PFSK-1 (cell line): ENCODE measurements around the gene ATG4B. TPM values are rescaled to one million over a fixed set of nuclear protein-coding genes. Genes with fewer than 3 reads are reported as not detected.

Experiments used
- FOXP2 ChIP-seq: optimal IDR thresholded peaks from 2 replicates; pipeline ENCODE3; 2011; ENCODE audit warnings: borderline replicate concordance, control low read depth, inconsistent platforms; ENCODE audit not compliant: insufficient read depth; ENCODE audit errors: extremely low read length, extremely low read depth
- POLR2AphosphoS5 ChIP-seq: IDR thresholded peaks from 2 replicates; pipeline ENCODE4 v1.6.1; 2012; ENCODE audit warnings: low read depth, mild to moderate bottlenecking, control low read depth, low read length, moderate library complexity
- SIN3A ChIP-seq: IDR thresholded peaks from 2 replicates; pipeline ENCODE4 v1.6.1; 2012; ENCODE audit warnings: mild to moderate bottlenecking, low read length, moderate library complexity, borderline replicate concordance; ENCODE audit not compliant: insufficient read depth
- TAF1 ChIP-seq: IDR thresholded peaks from 2 replicates; pipeline ENCODE4 v1.6.1; 2012; ENCODE audit warnings: low read length, control low read depth, borderline replicate concordance; ENCODE audit not compliant: insufficient read depth
- polyA plus RNA-seq: library from polyadenylated mRNA; unstranded; fragments of >200 nt; gene quantifications from one replicate; pipeline ENCODE4 v1.2.1, GENCODE V29; 2012; ENCODE audit warnings: low read depth, missing spikeins; ENCODE audit not compliant: insufficient read length
- TF ChIP-seq, protein P1 (sequence below), 2 experiments: IDR thresholded peaks; 2 replicates each; pipeline versions ENCODE4 v1.6.1 to v1.8.0; 2011 to 2012; ENCODE audit warnings: low read depth in 2 of 2, low read length in 2 of 2, control low read depth in 1 of 2, inconsistent platforms in 1 of 2, mild to moderate bottlenecking in 1 of 2, moderate library complexity in 1 of 2; ENCODE audit not compliant: insufficient read depth in 1 of 2

Gene ATG4B
- polyA plus RNA-seq = 103 TPM

- TF ChIP-seq, protein P1, sequence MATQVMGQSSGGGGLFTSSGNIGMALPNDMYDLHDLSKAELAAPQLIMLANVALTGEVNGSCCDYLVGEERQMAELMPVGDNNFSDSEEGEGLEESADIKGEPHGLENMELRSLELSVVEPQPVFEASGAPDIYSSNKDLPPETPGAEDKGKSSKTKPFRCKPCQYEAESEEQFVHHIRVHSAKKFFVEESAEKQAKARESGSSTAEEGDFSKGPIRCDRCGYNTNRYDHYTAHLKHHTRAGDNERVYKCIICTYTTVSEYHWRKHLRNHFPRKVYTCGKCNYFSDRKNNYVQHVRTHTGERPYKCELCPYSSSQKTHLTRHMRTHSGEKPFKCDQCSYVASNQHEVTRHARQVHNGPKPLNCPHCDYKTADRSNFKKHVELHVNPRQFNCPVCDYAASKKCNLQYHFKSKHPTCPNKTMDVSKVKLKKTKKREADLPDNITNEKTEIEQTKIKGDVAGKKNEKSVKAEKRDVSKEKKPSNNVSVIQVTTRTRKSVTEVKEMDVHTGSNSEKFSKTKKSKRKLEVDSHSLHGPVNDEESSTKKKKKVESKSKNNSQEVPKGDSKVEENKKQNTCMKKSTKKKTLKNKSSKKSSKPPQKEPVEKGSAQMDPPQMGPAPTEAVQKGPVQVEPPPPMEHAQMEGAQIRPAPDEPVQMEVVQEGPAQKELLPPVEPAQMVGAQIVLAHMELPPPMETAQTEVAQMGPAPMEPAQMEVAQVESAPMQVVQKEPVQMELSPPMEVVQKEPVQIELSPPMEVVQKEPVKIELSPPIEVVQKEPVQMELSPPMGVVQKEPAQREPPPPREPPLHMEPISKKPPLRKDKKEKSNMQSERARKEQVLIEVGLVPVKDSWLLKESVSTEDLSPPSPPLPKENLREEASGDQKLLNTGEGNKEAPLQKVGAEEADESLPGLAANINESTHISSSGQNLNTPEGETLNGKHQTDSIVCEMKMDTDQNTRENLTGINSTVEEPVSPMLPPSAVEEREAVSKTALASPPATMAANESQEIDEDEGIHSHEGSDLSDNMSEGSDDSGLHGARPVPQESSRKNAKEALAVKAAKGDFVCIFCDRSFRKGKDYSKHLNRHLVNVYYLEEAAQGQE (IDR thresholded peaks at IDR 0.05; ENCODE audit: insufficient read depth in 1 of 2, low read depth in 2 of 2, low read length in 2 of 2) = 0 out of 4 replicates have a peak, but pooled peaks of 1 of the 2 experiments have one; percentile 46
- TF ChIP-seq POLR2AphosphoS5 (peak; percentile 77), SIN3A (peak; percentile 30; the same call in 1 of the 2 replicates), TAF1 (peak; percentile 63; the same call in 1 of the 2 replicates), FOXP2 (no peak)
Observed at GRCh38 chr2:241637018-241637794, at the start of gene ATG4B, which contains the start of gene THAP4. Gene ATG4B (plus strand): TSS chr2:241637693. CDS start chr2:241637715, 22 bp downstream. Gene THAP4 (minus strand): TSS chr2:241637158. CDS start chr2:241637017, 141 bp downstream.

DNA sequence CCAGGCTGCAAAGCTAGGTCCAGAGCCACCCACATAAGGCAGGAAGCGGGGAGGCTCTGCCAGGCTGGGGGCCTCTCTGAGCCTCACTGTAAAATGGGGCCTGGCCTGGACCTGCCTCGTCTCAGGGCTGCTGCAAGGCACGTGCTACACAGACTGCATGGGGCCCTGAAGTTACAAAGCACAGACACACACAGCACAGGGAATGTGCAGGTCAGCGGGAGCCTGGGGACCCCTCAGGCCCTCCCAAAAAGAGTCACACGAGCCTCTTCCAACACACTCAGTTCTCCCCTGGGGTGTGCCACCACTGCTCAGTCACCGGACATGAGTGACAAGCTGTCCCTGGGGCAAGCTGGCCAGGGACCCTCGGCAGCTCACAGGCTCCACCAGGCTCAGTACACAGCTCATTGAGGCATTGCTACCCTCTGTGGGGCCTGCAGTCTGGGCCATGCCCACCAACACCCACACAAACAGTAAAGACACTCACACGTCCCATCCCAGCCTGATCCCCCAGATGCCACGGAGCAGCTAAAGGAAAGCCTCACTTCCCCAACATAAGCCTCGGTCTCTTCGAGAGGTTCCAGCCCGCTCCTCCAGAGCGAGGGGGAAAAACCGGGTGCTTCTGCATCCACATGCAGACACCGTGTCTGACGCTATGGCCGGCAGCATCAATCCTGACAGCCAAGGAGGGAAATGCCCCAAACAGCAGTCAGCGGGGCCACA is 45.2 kb upstream of the ATG4B start:
- TF ChIP-seq FOXP2 (no peak), TAF1 (no peak), SIN3A (no peak), POLR2AphosphoS5 (no peak)
- TF ChIP-seq, protein P1 (IDR thresholded peaks at IDR 0.05; ENCODE audit: insufficient read depth in 1 of 2, low read depth in 2 of 2, low read length in 2 of 2) = no peak

DNA sequence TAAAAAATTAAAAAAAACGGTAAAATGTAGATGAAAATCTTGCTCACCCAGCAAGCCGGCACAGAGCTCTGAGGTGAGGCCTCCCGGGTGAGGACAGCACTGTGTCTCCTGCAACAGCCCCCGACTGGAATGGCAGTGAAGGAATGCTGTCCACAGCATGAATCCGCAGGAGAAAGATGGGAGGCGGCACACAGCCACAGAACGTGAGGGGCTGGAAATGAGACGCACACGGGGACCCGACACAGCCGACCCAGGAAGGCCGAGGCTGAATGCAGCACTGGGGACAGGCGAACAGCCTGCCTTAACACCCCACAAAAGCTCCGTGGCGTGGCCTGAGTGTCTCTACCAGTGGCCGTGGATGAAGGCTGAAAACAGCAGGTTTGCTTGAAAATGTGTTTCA is 44.2 kb upstream of the ATG4B start:
- TF ChIP-seq POLR2AphosphoS5 = no peak
- TF ChIP-seq FOXP2 = no peak
- TF ChIP-seq, protein P1 (IDR thresholded peaks at IDR 0.05; ENCODE audit: insufficient read depth in 1 of 2, low read depth in 2 of 2, low read length in 2 of 2) = no peak
- TF ChIP-seq SIN3A = no peak
- TF ChIP-seq TAF1 = no peak

GRCh38 chr2:241595600-241596140 is 41.8 kb upstream of the ATG4B start:
- no peak for TF ChIP-seq FOXP2
- no peak for TF ChIP-seq POLR2AphosphoS5
- no peak for TF ChIP-seq TAF1
- TF ChIP-seq, protein P1 (IDR thresholded peaks at IDR 0.05; ENCODE audit: insufficient read depth in 1 of 2, low read depth in 2 of 2, low read length in 2 of 2) = no peak
- no peak for TF ChIP-seq SIN3A
